ENCODE measurements around the gene CREB3L1. TPM values are rescaled to one million over a fixed set of nuclear protein-coding genes. Genes with fewer than 3 reads are reported as not detected.
"Not testable (repeated sequence)": the region's sequence is repeated elsewhere in the genome, so short reads cannot be mapped to it uniquely, and the experiment has no call there.

CREB3L1 gene
- total RNA-seq, 1 donor from 2014 or later: 0.53 TPM

- no peaks in the 10 kb centered on the region for H3K36me3 ChIP-seq (ENCODE audit: control insufficient read depth, insufficient read depth, low read length)
- DNase-seq (ENCODE audit: low read depth) (no peak), FAIRE-seq (no peak)
- TF ChIP-seq CTCF (IDR thresholded peaks at IDR 0.05; ENCODE audit: insufficient read depth, low read length, severe bottlenecking): no peak
- no peak overlapping the region for H3K4me3 ChIP-seq (ENCODE audit: low read depth, low read length)
- no peaks in the 10 kb centered on the region for H3K27me3 ChIP-seq (ENCODE audit: control insufficient read depth, insufficient read depth, low read length)
Measured at GRCh38 chr11:46256540-46257001, 20.9 kb upstream of the CREB3L1 start.

- DNase-seq (ENCODE audit: low read depth); H3K4me3 ChIP-seq (ENCODE audit: low read depth, low read length); H3K36me3 ChIP-seq (ENCODE audit: control insufficient read depth, insufficient read depth, low read length); H3K27me3 ChIP-seq (ENCODE audit: control insufficient read depth, insufficient read depth, low read length); FAIRE-seq: not testable (repeated sequence)
Measured at GRCh38 chr11:46259347-46259746, 18.1 kb upstream of the CREB3L1 start.

GRCh38 chr11:46259971-46260560, 17.4 kb upstream of the CREB3L1 start:
- Histone ChIP-seq H3K36me3 (ENCODE audit: control insufficient read depth, insufficient read depth, low read length) (no peaks in the 10 kb centered on the region), H3K27me3 (ENCODE audit: control insufficient read depth, insufficient read depth, low read length) (no peaks in the 10 kb centered on the region), H3K4me3 (ENCODE audit: low read depth, low read length) (no peak overlapping the region)
- no peak for FAIRE-seq
- no peak for TF ChIP-seq CTCF (IDR thresholded peaks at IDR 0.05; ENCODE audit: insufficient read depth, low read length, severe bottlenecking)
- DNase-seq (ENCODE audit: low read depth): no peak

GRCh38 chr11:46263120-46263519, 14.3 kb upstream of the CREB3L1 start:
- FAIRE-seq (no peak), DNase-seq (ENCODE audit: low read depth) (no peak)
- no peak overlapping the region for H3K4me3 ChIP-seq (ENCODE audit: low read depth, low read length)
- no peak for TF ChIP-seq CTCF (IDR thresholded peaks at IDR 0.05; ENCODE audit: insufficient read depth, low read length, severe bottlenecking)
- H3K27me3 ChIP-seq (ENCODE audit: control insufficient read depth, insufficient read depth, low read length): peaks cover 2% of the 10 kb centered on the region
- H3K36me3 ChIP-seq (ENCODE audit: control insufficient read depth, insufficient read depth, low read length): no peaks in the 10 kb centered on the region

GRCh38 chr11:46264030-46264429, 13.4 kb upstream of the CREB3L1 start:
- no peak overlapping the region for H3K4me3 ChIP-seq (ENCODE audit: low read depth, low read length)
- DNase-seq (ENCODE audit: low read depth) (no peak), FAIRE-seq (no peak)
- no peak for TF ChIP-seq CTCF (IDR thresholded peaks at IDR 0.05; ENCODE audit: insufficient read depth, low read length, severe bottlenecking)
- H3K27me3 ChIP-seq (ENCODE audit: control insufficient read depth, insufficient read depth, low read length): peaks cover 2% of the 10 kb centered on the region
- H3K36me3 ChIP-seq (ENCODE audit: control insufficient read depth, insufficient read depth, low read length): no peaks in the 10 kb centered on the region

- peaks cover 2% of the 10 kb centered on the region for H3K27me3 ChIP-seq (ENCODE audit: control insufficient read depth, insufficient read depth, low read length)
- FAIRE-seq (no peak), DNase-seq (ENCODE audit: low read depth) (no peak)
- no peak overlapping the region for H3K4me3 ChIP-seq (ENCODE audit: low read depth, low read length)
- no peaks in the 10 kb centered on the region for H3K36me3 ChIP-seq (ENCODE audit: control insufficient read depth, insufficient read depth, low read length)
- no peak for TF ChIP-seq CTCF (IDR thresholded peaks at IDR 0.05; ENCODE audit: insufficient read depth, low read length, severe bottlenecking)
Measured at GRCh38 chr11:46264976-46265375, 12.5 kb upstream of the CREB3L1 start.

All from bronchial epithelial cell (primary cell).